A549 (cell line): ENCODE measurements around the gene KRTAP1-5. TPM values are rescaled to one million over a fixed set of nuclear protein-coding genes. Genes with fewer than 3 reads are reported as not detected.
"Not testable (repeated sequence)": the region's sequence is repeated elsewhere in the genome, so short reads cannot be mapped to it uniquely, and the experiment has no call there.

Experiments used
- ATAC-seq, 2 experiments: fragments of 200-7000 bp in 1 of 2; fragments of >200 bp in 1 of 2; cut with Nextera tagmentation in 1 of 2; cut with Tn5 transposase in 1 of 2; 3 replicates each; pipeline versions ENCODE4 v1.8.0 to v1.9.1; 2018 to 2020; ENCODE audit warnings: mild to moderate bottlenecking in 1 of 2, moderate library complexity in 1 of 2
- CTCF ChIA-PET: fragments of 300-600 bp; sonication (Branson Sonifier 250); formaldehyde crosslinking; extraction: SDS; loops from one replicate; lab custom pipeline; 2021; ENCODE audit warnings: antibody characterized with exemption, inconsistent platforms; lab: Yijun Ruan, JAX
- POLR2A ChIA-PET: fragments of 350-600 bp; formaldehyde crosslinking; extraction: SDS; loops from one replicate; lab custom pipeline; 2021; ENCODE audit warnings: antibody characterized with exemption, inconsistent platforms; lab: Yijun Ruan, JAX
- DNase-seq, 2 experiments: peaks; one replicate each; pipeline versions ENCODE4 v3.0.0 to v3.0.0-alpha.2; 2011 to 2016; ENCODE audit warnings: low read depth in 1 of 2, low spot score in 1 of 2
- FAIRE-seq: peaks from 2 replicates; lab custom pipeline; 2011; peaks lifted over from hg19 to GRCh38; lab: Jason Lieb, UNC
- H3K27ac ChIP-seq, 2 experiments: fragments of >200 bp; sonication (Bioruptor Twin); formaldehyde crosslinking; 3 replicates each; pipeline ENCODE4 v1.5.1; 2016 to 2017
- H3K4me1 ChIP-seq: fragments of >200 bp; sonication (Bioruptor Twin); formaldehyde crosslinking; 3 replicates; pipeline ENCODE4 v1.6.1; 2016
- H3K4me2 ChIP-seq: fragments of >200 bp; sonication (Bioruptor Twin); formaldehyde crosslinking; 3 replicates; pipeline ENCODE4 v1.6.1; 2016
- H3K4me3 ChIP-seq: fragments of >200 bp; sonication (Bioruptor Twin); formaldehyde crosslinking; 3 replicates; pipeline ENCODE4 v1.5.1; 2016
- H3K9me3 ChIP-seq: fragments of >200 bp; sonication (Bioruptor Twin); formaldehyde crosslinking; 3 replicates; pipeline ENCODE4 v1.6.1; 2016
- CBX8 ChIP-seq: fragments of 200-600 bp; sonication (generic); IDR thresholded peaks from 2 replicates; pipeline ENCODE4 v1.6.1; 2016
- CEBPB ChIP-seq, 2 experiments: fragments of >200 bp in 1 of 2; sonication (Bioruptor Twin) in 1 of 2; formaldehyde crosslinking in 1 of 2; IDR thresholded peaks; 2 replicates each; pipeline ENCODE4 v1.6.1; 2012 to 2016
- CHD2 ChIP-seq: fragments of 150-350 bp; IDR thresholded peaks from 2 replicates; pipeline ENCODE4 v1.6.1; 2014; ENCODE audit warnings: low read length; ENCODE audit not compliant: partially characterized antibody
- FOSB ChIP-seq: fragments of 250-450 bp; sonication (Bioruptor Pico); IDR thresholded peaks from 2 replicates; pipeline ENCODE4 v1.5.0; 2020; ENCODE audit warnings: mild to moderate bottlenecking, moderate library complexity
- FOSL2 ChIP-seq, 2 experiments: fragments of 450-650 bp in 1 of 2; fragments of >200 bp in 1 of 2; sonication (Bioruptor Twin) in 1 of 2; formaldehyde crosslinking; IDR thresholded peaks; 2 replicates each; pipeline versions ENCODE4 v1.5.0 to v1.6.1; 2016 to 2020; ENCODE audit warnings: mild to moderate bottlenecking in 1 of 2, moderate library complexity in 1 of 2
- HES2 ChIP-seq: fragments of >200 bp; sonication (Bioruptor Twin); formaldehyde crosslinking; IDR thresholded peaks from 2 replicates; pipeline ENCODE4 v1.6.1; 2016
- HOXB5 ChIP-seq: fragments of 250-450 bp; sonication (Bioruptor Pico); IDR thresholded peaks from 2 replicates; pipeline ENCODE4 v1.5.0; 2020; ENCODE audit warnings: mild to moderate bottlenecking, moderate library complexity
- JUN ChIP-seq, 2 experiments: fragments of >200 bp; sonication (Bioruptor Twin); formaldehyde crosslinking; IDR thresholded peaks; 2 replicates in 1 of 2; 3 replicates in 1 of 2; pipeline ENCODE4 v1.6.1; 2016 to 2017
- JUNB ChIP-seq: fragments of >200 bp; sonication (Bioruptor Twin); formaldehyde crosslinking; IDR thresholded peaks from 2 replicates; pipeline ENCODE4 v1.6.1; 2016
- KDM5A ChIP-seq: fragments of 200-600 bp; sonication (generic); IDR thresholded peaks from 2 replicates; pipeline ENCODE4 v1.6.1; 2016; ENCODE audit warnings: antibody characterized with exemption, mild to moderate bottlenecking
- MYC ChIP-seq: IDR thresholded peaks from 2 replicates; pipeline ENCODE4 v1.6.1; 2012; ENCODE audit warnings: mild to moderate bottlenecking, inconsistent platforms, low read length, improper control_type of control experiment, borderline replicate concordance
- NFE2L2 ChIP-seq: fragments of 150-350 bp; conservative IDR thresholded peaks from 2 replicates; pipeline ENCODE4 v1.6.1; 2014; ENCODE audit warnings: low read length
- NPAS2 ChIP-seq: fragments of 250-450 bp; sonication (Bioruptor Pico); IDR thresholded peaks from 2 replicates; pipeline ENCODE4 v1.8.0; 2022; ENCODE audit warnings: mild to moderate bottlenecking, moderate library complexity, borderline replicate concordance
- NR3C1 ChIP-seq: fragments of >200 bp; sonication (Bioruptor Twin); formaldehyde crosslinking; IDR thresholded peaks from 3 replicates; pipeline ENCODE4 v1.6.1; 2017
- POLR2A ChIP-seq: IDR thresholded peaks from 2 replicates; pipeline ENCODE4 v1.6.1; 2012; ENCODE audit warnings: mild to moderate bottlenecking, low read length
- RARB ChIP-seq: fragments of 250-450 bp; sonication (Bioruptor Pico); IDR thresholded peaks from 2 replicates; pipeline ENCODE4 v1.8.0; 2021; ENCODE audit warnings: mild to moderate bottlenecking, moderate library complexity
- RFX5 ChIP-seq: fragments of 450-650 bp; IDR thresholded peaks from 2 replicates; pipeline ENCODE4 v1.7.1; 2014; ENCODE audit warnings: antibody characterized with exemption, mild to moderate bottlenecking, moderate library complexity
- TFCP2L1 ChIP-seq: fragments of 250-450 bp; sonication (Bioruptor Pico); IDR thresholded peaks from 2 replicates; pipeline ENCODE4 v1.5.0; 2021; ENCODE audit warnings: mild to moderate bottlenecking
- TP53 ChIP-seq: fragments of 250-450 bp; sonication (Bioruptor Pico); IDR thresholded peaks from 2 replicates; pipeline ENCODE4 v1.5.0; 2021; ENCODE audit warnings: mild to moderate bottlenecking, moderate library complexity
- USF2 ChIP-seq: fragments of 450-650 bp; IDR thresholded peaks from 2 replicates; pipeline ENCODE4 v1.6.1; 2014; ENCODE audit warnings: antibody characterized with exemption
- ZC3H11A ChIP-seq: fragments of 450-650 bp; IDR thresholded peaks from 2 replicates; pipeline ENCODE4 v1.6.1; 2014; ENCODE audit warnings: antibody characterized with exemption, mild to moderate bottlenecking
- ZFP36 ChIP-seq: fragments of 450-650 bp; IDR thresholded peaks from 2 replicates; pipeline ENCODE4 v1.6.1; 2014; ENCODE audit warnings: borderline replicate concordance; ENCODE audit not compliant: partially characterized antibody
- WGBS: methylation state at CpG from one replicate; pipeline ENCODE4 v1.1.6; 2017; ENCODE audit errors: missing lambda C conversion rate; 5-methylcytosine and 5-hydroxymethylcytosine counted together
- polyA plus RNA-seq, 4 experiments: library from polyadenylated mRNA; depleted of rRNA in 3 of 4; stranded (reverse); fragments of >200 nt; fragmentation: RNase III in 1 of 4; extraction: RNeasy Plus Mini Kit Qiagen cat#74134 plus additional on column Dnase treatment in 1 of 4; gene quantifications; 2 replicates in 3 of 4; 3 replicates in 1 of 4; pipeline ENCODE4 v1.2.3, GENCODE V29; 2011 to 2017
- TF ChIP-seq, protein P1 (sequence below): fragments of >200 bp; sonication (Bioruptor Twin); formaldehyde crosslinking; IDR thresholded peaks from 3 replicates; pipeline ENCODE4 v1.5.1; 2016

KRTAP1-5 gene
- polyA plus RNA-seq, 2 of the 4 experiments (the other 2 are of a cell fraction), result not detected

DNA sequence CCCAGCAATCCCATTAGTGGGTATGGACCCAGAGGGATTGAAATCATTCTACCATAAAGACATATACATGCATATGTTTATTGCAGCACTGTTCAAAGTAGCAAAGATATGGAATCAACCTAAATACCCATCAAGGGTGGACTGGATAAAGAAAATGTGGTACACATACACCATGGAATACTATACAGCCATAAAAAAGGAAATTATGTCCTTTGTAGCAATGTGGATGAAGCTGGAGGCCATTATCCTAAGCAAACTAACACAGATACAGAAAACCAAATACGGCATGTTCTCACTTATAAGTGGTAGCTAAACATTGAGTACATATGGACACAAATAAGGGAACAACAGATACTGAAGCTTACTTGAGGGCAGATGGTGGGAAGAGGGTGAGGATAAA is 30.5 kb upstream of the KRTAP1-5 start:
- DNase-seq, result no peak
- no peaks in the 10 kb centered on the region for H3K9me3 ChIP-seq
- H3K4me1 ChIP-seq, result peaks cover 34% of the 10 kb centered on the region
- H3K4me3 ChIP-seq, result no peak overlapping the region
- FAIRE-seq, result peak; percentile 36
- ChIA-PET POLR2A (no interaction called here), CTCF (interaction anchor here (1.4 to 2.5 kb wide), 3 partner anchors 9 to 491 kb away, joined by 3 to 12 read pairs (median 4); no protein-coding TSS in a partner anchor)
- WGBS, result 83% methylated on average over 1 of the region's 1 CpG
- H3K27ac ChIP-seq, result no peak overlapping the region
- no peak for ATAC-seq
- TF ChIP-seq HOXB5 (CRISPR knock-in tag), result no peak
- TF ChIP-seq CBX8, result no peak
- no peak for TF ChIP-seq TP53
- no peak for TF ChIP-seq ZC3H11A
- no peak for TF ChIP-seq CEBPB (IDR thresholded peaks at IDR 0.05)
- no peak for TF ChIP-seq ZFP36
- TF ChIP-seq, protein P1, sequence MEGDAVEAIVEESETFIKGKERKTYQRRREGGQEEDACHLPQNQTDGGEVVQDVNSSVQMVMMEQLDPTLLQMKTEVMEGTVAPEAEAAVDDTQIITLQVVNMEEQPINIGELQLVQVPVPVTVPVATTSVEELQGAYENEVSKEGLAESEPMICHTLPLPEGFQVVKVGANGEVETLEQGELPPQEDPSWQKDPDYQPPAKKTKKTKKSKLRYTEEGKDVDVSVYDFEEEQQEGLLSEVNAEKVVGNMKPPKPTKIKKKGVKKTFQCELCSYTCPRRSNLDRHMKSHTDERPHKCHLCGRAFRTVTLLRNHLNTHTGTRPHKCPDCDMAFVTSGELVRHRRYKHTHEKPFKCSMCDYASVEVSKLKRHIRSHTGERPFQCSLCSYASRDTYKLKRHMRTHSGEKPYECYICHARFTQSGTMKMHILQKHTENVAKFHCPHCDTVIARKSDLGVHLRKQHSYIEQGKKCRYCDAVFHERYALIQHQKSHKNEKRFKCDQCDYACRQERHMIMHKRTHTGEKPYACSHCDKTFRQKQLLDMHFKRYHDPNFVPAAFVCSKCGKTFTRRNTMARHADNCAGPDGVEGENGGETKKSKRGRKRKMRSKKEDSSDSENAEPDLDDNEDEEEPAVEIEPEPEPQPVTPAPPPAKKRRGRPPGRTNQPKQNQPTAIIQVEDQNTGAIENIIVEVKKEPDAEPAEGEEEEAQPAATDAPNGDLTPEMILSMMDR, result no peak
- TF ChIP-seq RARB, result no peak
- TF ChIP-seq TFCP2L1, result no peak
- TF ChIP-seq RFX5, result no peak
- no peak for TF ChIP-seq NFE2L2
- no peak for TF ChIP-seq FOSL2 (IDR thresholded peaks at IDR 0.05)
- no peak for TF ChIP-seq FOSL2 (CRISPR knock-in tag; IDR thresholded peaks at IDR 0.05)
- no peak for TF ChIP-seq CHD2
- no peak for TF ChIP-seq FOSB (CRISPR knock-in tag)
- TF ChIP-seq NPAS2, result no peak
- no peak for TF ChIP-seq JUNB
- no peak for TF ChIP-seq MYC
- TF ChIP-seq NR3C1, result no peak
- TF ChIP-seq USF2, result no peak
- TF ChIP-seq KDM5A, result no peak
- H3K4me2 ChIP-seq, result no peak overlapping the region

- DNase-seq, H3K4me2 ChIP-seq, H3K27ac ChIP-seq, H3K4me3 ChIP-seq, H3K9me3 ChIP-seq, POLR2A ChIA-PET, ATAC-seq: not testable (repeated sequence)
- peak; percentile 67 for FAIRE-seq
- CTCF ChIA-PET, result interaction anchor here (1.2 kb wide), 1 partner anchor 267 kb away, joined by 3 read pairs; no protein-coding TSS in a partner anchor
- peaks cover 18% of the 10 kb centered on the region for H3K4me1 ChIP-seq
- 71% methylated on average over 1 of the region's 6 CpGs for WGBS
Observed at GRCh38 chr17:41055130-41055529, 28.1 kb upstream of the KRTAP1-5 start, which contains the start of gene KRTAP2-2. TSS of gene KRTAP2-2 (minus strand) at chr17:41055230. CDS start at chr17:41055211, 19 bp downstream.

- H3K4me2 ChIP-seq, DNase-seq, H3K27ac ChIP-seq, H3K9me3 ChIP-seq, FAIRE-seq, ATAC-seq, H3K4me3 ChIP-seq, POLR2A ChIA-PET: not testable (repeated sequence)
- 83% methylated on average over 9 of the region's 9 CpGs for WGBS
- CTCF ChIA-PET, result interaction anchor here (1.2 kb wide), 1 partner anchor 268 kb away, joined by 3 read pairs; no protein-coding TSS in a partner anchor
- peaks cover 14% of the 10 kb centered on the region for H3K4me1 ChIP-seq
Observed at GRCh38 chr17:41054556-41054955, 27.5 kb upstream of the KRTAP1-5 start.

DNA sequence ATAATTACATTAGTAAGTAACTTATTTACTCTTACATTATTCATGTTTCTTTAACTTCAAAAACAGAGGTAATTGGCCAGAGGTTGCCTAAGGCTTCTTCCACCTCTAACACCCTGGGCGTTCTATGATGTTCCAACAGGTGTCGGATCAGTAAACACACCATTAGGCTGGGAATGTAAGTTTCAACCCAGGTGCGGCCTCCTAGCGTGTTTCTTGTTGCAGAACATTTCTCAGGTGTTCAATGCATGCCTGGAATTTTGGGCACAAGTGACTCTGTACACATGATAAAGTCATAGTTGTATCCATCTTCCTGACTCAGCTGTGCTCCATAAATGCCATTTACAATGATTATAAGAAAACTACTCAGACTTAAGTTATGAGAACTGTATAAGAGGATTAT is 27.0 kb upstream of the KRTAP1-5 start:
- FAIRE-seq, result no peak
- H3K4me1 ChIP-seq, result peaks cover 11% of the 10 kb centered on the region
- no peak overlapping the region for H3K4me2 ChIP-seq
- H3K4me3 ChIP-seq, result no peak overlapping the region
- ATAC-seq, result no peak
- DNase-seq, result no peak
- H3K27ac ChIP-seq, result no peak overlapping the region
- TF ChIP-seq FOSB (CRISPR knock-in tag) (no peak), JUN (IDR thresholded peaks at IDR 0.05) (no peak), CEBPB (IDR thresholded peaks at IDR 0.05) (no peak), NR3C1 (no peak), HES2 (no peak), NFE2L2 (no peak), POLR2A (no peak)
- 85% methylated on average over 4 of the region's 4 CpGs for WGBS
- H3K9me3 ChIP-seq, result no peaks in the 10 kb centered on the region
- ChIA-PET CTCF (no interaction called here), POLR2A (no interaction called here)
